ENCODE data around the gene MFSD11. TPM values are rescaled to one million over a fixed set of nuclear protein-coding genes. Genes with fewer than 3 reads are reported as not detected.

MFSD11 gene
- total RNA-seq, 1 experiment from 2014 or later = 16.6 TPM

- Histone ChIP-seq H3K79me2 (ENCODE audit: low read length) (peaks cover 85% of the 10 kb centered on the region), H2AFZ (ENCODE audit: low read length) (no peak overlapping the region), H4K20me1 (ENCODE audit: low read length) (peaks cover 45% of the 10 kb centered on the region), H3K9me2 (replicated peaks; ENCODE audit: low read length) (no peaks in the 10 kb centered on the region), H3K36me3 (ENCODE audit: low read depth, low read length) (peaks cover 49% of the 10 kb centered on the region), H3K4me1 (ENCODE audit: insufficient read depth, low read length) (peaks cover 26% of the 10 kb centered on the region), H3K4me2 (ENCODE audit: low read length) (peak overlapping the region; percentile 83), H3K4me3 (ENCODE audit: low read length) (peak overlapping the region; percentile 89), H3K9ac (ENCODE audit: low read length) (peak overlapping the region; percentile 98), H3K27ac (ENCODE audit: low read length) (no peak overlapping the region), H3K9me3 (ENCODE audit: low read length) (no peaks in the 10 kb centered on the region), H3K27me3 (ENCODE audit: low read length) (no peaks in the 10 kb centered on the region), H3F3A (ENCODE audit: low read length, unreplicated experiment) (peaks cover 27% of the 10 kb centered on the region)
- ATAC-seq = no peak
- TF ChIP-seq EZH2 (IDR thresholded peaks at IDR 0.05; ENCODE audit: low read length, unreplicated experiment) (no peak), EZH2phosphoT487 (IDR thresholded peaks at IDR 0.05; ENCODE audit: borderline replicate concordance, low read length) (no peak), CTCF (conservative IDR thresholded peaks at IDR 0.05; ENCODE audit: low read depth, low read length) (no peak)
- intact Hi-C loops (cut with micrococcal nuclease) = loop anchor here (10.0 kb wide), 1 partner anchor 551 kb away; no protein-coding TSS in a partner anchor
- BruUV-seq (replicated peaks) = no TSS peak
- DNase-seq = no peak
- ChIA-PET POLR2A (ENCODE audit: unreplicated experiment) (no interaction called here), CTCF (no interaction called here)
Measured at GRCh38 chr17:76734080-76734840, 3.7 kb upstream of the MFSD11 start.

- DNase-seq (peak; percentile 44), ATAC-seq (no peak)
- ChIA-PET CTCF (interaction anchor here (0.6 kb wide), 2 partner anchors 137 to 158 kb away, joined by 4 read pairs; no protein-coding TSS in a partner anchor), POLR2A (ENCODE audit: unreplicated experiment) (no interaction called here)
- Histone ChIP-seq H3K9me3 (ENCODE audit: low read length) (no peaks in the 10 kb centered on the region), H3K4me3 (ENCODE audit: low read length) (peak overlapping the region; percentile 89), H3K4me2 (ENCODE audit: low read length) (peak overlapping the region; percentile 83), H3F3A (ENCODE audit: low read length, unreplicated experiment) (peaks cover 27% of the 10 kb centered on the region), H4K20me1 (ENCODE audit: low read length) (peaks cover 45% of the 10 kb centered on the region), H3K9ac (ENCODE audit: low read length) (peak overlapping the region; percentile 98), H2AFZ (ENCODE audit: low read length) (no peak overlapping the region), H3K36me3 (ENCODE audit: low read depth, low read length) (peaks cover 49% of the 10 kb centered on the region), H3K4me1 (ENCODE audit: insufficient read depth, low read length) (peaks cover 30% of the 10 kb centered on the region), H3K27ac (ENCODE audit: low read length) (no peak overlapping the region), H3K9me2 (replicated peaks; ENCODE audit: low read length) (no peaks in the 10 kb centered on the region), H3K27me3 (ENCODE audit: low read length) (no peaks in the 10 kb centered on the region), H3K79me2 (ENCODE audit: low read length) (peaks cover 83% of the 10 kb centered on the region)
- TF ChIP-seq EZH2 (IDR thresholded peaks at IDR 0.05; ENCODE audit: low read length, unreplicated experiment) (no peak), EZH2phosphoT487 (IDR thresholded peaks at IDR 0.05; ENCODE audit: borderline replicate concordance, low read length) (no peak), CTCF (conservative IDR thresholded peaks at IDR 0.05; ENCODE audit: low read depth, low read length) (no peak)
- intact Hi-C loops (cut with micrococcal nuclease) = loop anchor here (1.0 to 10.0 kb wide), 2 partner anchors 8 to 550 kb away; no protein-coding TSS in a partner anchor
- no TSS peak for BruUV-seq (replicated peaks)
Measured at GRCh38 chr17:76735006-76735405, 2.9 kb upstream of the MFSD11 start.
